Caco-2 (cell line): ENCODE results near the gene SHANK3. TPM values are rescaled to one million over a fixed set of nuclear protein-coding genes. Genes with fewer than 3 reads are reported as not detected.
A peak's percentile ranks its signal among the peaks of the same experiment; 100 is the strongest.

Experiments used
- BruUV-seq: library from RNA; stranded (reverse); fragments of 400-500 nt; replicated peaks from 2 replicates; lab custom pipeline; 2021; lab: Mats Ljungman, UMichigan
- CTCF ChIA-PET: fragments of 300-600 bp; sonication (Branson Sonifier 250); formaldehyde crosslinking; loops from one replicate; lab custom pipeline; 2022; ENCODE audit warnings: antibody characterized with exemption; lab: Charles Lee
- POLR2A ChIA-PET: fragments of 300-600 bp; sonication (Branson Sonifier 250); formaldehyde crosslinking; loops from one replicate; lab custom pipeline; 2022; ENCODE audit warnings: antibody characterized with exemption; lab: Charles Lee
- DNase-seq, 2 experiments: peaks; one replicate each; pipeline versions ENCODE4 v3.0.0 to v3.0.0-alpha.2; 2020 to 2022
- H3K27me3 ChIP-seq: replicated peaks from 2 replicates; pipeline ENCODE4 v1.6.0; 2011; ENCODE audit warnings: low read length; ENCODE audit not compliant: control insufficient read depth, insufficient read depth
- H3K36me3 ChIP-seq: 2 replicates; pipeline ENCODE4 v1.5.1; 2011; ENCODE audit warnings: low read length; ENCODE audit not compliant: control insufficient read depth, insufficient read depth
- H3K4me1 ChIP-seq: fragments of 250-450 bp; sonication (Bioruptor Pico); 2 replicates; pipeline ENCODE4 v1.5.1; 2020; ENCODE audit warnings: mild to moderate bottlenecking
- H3K4me3 ChIP-seq: 2 replicates; pipeline ENCODE4 v1.5.1; 2011; ENCODE audit warnings: low read depth, mild to moderate bottlenecking, control low read depth, low read length
- H3K9me3 ChIP-seq: fragments of 250-450 bp; sonication (Bioruptor Pico); 2 replicates; pipeline ENCODE4 v1.5.1; 2020; ENCODE audit warnings: mild to moderate bottlenecking, moderate library complexity
- H3K27ac Mint-ChIP-seq: one replicate; pipeline ENCODE4 v1.8.0; 2022; ENCODE audit warnings: mixed read lengths; ENCODE audit not compliant: unreplicated experiment
- H3K27me3 Mint-ChIP-seq: one replicate; pipeline ENCODE4 v1.8.0; 2022; ENCODE audit warnings: mixed read lengths; ENCODE audit not compliant: insufficient read depth, unreplicated experiment
- H3K36me3 Mint-ChIP-seq: one replicate; pipeline ENCODE4 v1.8.0; 2022; ENCODE audit warnings: mild to moderate bottlenecking, mixed read lengths; ENCODE audit not compliant: insufficient read depth, unreplicated experiment
- H3K4me1 Mint-ChIP-seq: one replicate; pipeline ENCODE4 v1.8.0; 2022; ENCODE audit warnings: low read depth, mixed read lengths; ENCODE audit not compliant: unreplicated experiment
- H3K4me3 Mint-ChIP-seq: one replicate; pipeline ENCODE4 v1.8.0; 2022; ENCODE audit warnings: mild to moderate bottlenecking, moderate library complexity, mixed read lengths; ENCODE audit not compliant: unreplicated experiment
- H3K9me3 Mint-ChIP-seq: one replicate; pipeline ENCODE4 v1.8.0; 2022; ENCODE audit warnings: mixed read lengths; ENCODE audit not compliant: unreplicated experiment
- CTCF ChIP-seq, 2 experiments: fragments of 200-600 bp in 1 of 2; IDR thresholded peaks; 1 replicate in 1 of 2; 2 replicates in 1 of 2; pipeline versions ENCODE4 v1.5.1 to v1.8.0; 2011 to 2022; ENCODE audit warnings: antibody characterized with exemption in 1 of 2, control low read depth in 1 of 2, inconsistent platforms in 1 of 2, low read depth in 1 of 2, low read length in 1 of 2, mild to moderate bottlenecking in 1 of 2, moderate library complexity in 1 of 2; ENCODE audit not compliant: insufficient read depth in 1 of 2, severe bottlenecking in 1 of 2, unreplicated experiment in 1 of 2
- intact Hi-C: fragments of 100-400 bp; cut with micrococcal nuclease; formaldehyde crosslinking; loops from one replicate; pipeline ENCODE4 v1.10.0; 2022; ENCODE audit not compliant: unreplicated experiment
- total RNA-seq: library from RNA; stranded (reverse); gene quantifications from 2 replicates; pipeline ENCODE4 v1.2.3, GENCODE V29; 2022

Gene SHANK3
- total RNA-seq, 1 experiment from 2014 or later, result 4.3 TPM

DNA sequence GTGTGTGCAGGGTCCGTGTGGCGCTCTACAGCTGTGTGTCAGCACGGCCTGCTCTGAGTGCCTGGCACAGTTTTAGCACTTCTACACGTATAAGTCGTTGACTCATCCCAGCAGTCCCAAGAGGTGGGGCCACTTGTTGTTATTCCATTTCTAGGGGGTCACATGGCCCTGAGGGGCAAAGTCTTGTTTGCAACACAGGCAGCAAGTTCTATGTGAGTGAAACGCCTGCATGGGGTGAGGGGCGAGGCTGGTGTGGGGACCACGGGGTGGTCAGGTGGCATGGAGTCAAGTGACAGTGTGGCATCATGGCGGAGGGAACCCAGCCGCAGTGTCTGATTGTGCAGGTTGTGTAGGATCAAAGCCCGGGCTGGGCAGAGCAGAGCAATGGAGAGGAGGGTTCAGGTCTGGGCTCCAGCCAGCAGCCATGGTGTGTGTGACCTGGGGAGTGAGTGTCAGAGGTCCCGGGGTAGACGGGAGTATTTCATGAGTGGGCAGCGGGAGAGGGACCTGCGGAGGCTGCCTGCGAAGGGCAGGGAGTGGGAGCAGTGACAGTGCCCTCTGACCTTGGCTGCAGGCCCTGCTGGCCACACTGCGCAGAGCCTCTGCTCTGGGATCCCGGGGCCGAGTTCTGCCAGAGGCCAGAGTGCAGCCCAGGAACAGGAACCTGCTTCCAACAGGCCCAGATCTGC lies 27.9 kb downstream of the SHANK3 start:
- no peak for TF ChIP-seq CTCF (IDR thresholded peaks at IDR 0.05; ENCODE audit: insufficient read depth in 1 of 2, low read depth in 1 of 2, low read length in 1 of 2, severe bottlenecking in 1 of 2, unreplicated experiment in 1 of 2)
- no peak overlapping the region for H3K4me3 Mint-ChIP-seq
- H3K27ac Mint-ChIP-seq, result no peak overlapping the region
- H3K27me3 ChIP-seq, result no peaks in the 10 kb centered on the region
- no peaks in the 10 kb centered on the region for H3K36me3 ChIP-seq
- no TSS peak for BruUV-seq
- H3K36me3 Mint-ChIP-seq, result no peaks in the 10 kb centered on the region
- intact Hi-C loops, result no loop called here
- H3K9me3 Mint-ChIP-seq, result no peaks in the 10 kb centered on the region
- peak in 1 of 2 experiments; percentile 18 for DNase-seq
- ChIA-PET POLR2A (no interaction called here), CTCF (interaction anchor here (0.6 to 0.9 kb wide), 3 partner anchors 12 to 135 kb away, joined by 3 read pairs; no protein-coding TSS in a partner anchor)
- no peaks in the 10 kb centered on the region for H3K9me3 ChIP-seq
- peaks cover 4% of the 10 kb centered on the region; the same call in 1 of the 2 replicates for H3K4me1 ChIP-seq
- H3K4me1 Mint-ChIP-seq, result no peaks in the 10 kb centered on the region
- H3K27me3 Mint-ChIP-seq, result no peaks in the 10 kb centered on the region
- H3K4me3 ChIP-seq, result no peak overlapping the region

GRCh38 chr22:50701076-50701419 lies 28.4 kb downstream of the SHANK3 start:
- no peaks in the 10 kb centered on the region for H3K36me3 ChIP-seq
- H3K4me1 ChIP-seq, result peaks cover 4% of the 10 kb centered on the region; the same call in 1 of the 2 replicates
- no peak overlapping the region for H3K4me3 ChIP-seq
- H3K9me3 ChIP-seq, result no peaks in the 10 kb centered on the region
- ChIA-PET POLR2A (no interaction called here), CTCF (no interaction called here)
- Mint-ChIP-seq H3K9me3 (no peaks in the 10 kb centered on the region), H3K27me3 (no peaks in the 10 kb centered on the region), H3K4me3 (no peak overlapping the region), H3K27ac (no peak overlapping the region), H3K4me1 (no peaks in the 10 kb centered on the region), H3K36me3 (no peaks in the 10 kb centered on the region)
- no peak for DNase-seq
- no TSS peak for BruUV-seq
- intact Hi-C loops, result no loop called here
- TF ChIP-seq CTCF (IDR thresholded peaks at IDR 0.05; ENCODE audit: insufficient read depth in 1 of 2, low read depth in 1 of 2, low read length in 1 of 2, severe bottlenecking in 1 of 2, unreplicated experiment in 1 of 2), result no peak
- no peaks in the 10 kb centered on the region for H3K27me3 ChIP-seq

DNA sequence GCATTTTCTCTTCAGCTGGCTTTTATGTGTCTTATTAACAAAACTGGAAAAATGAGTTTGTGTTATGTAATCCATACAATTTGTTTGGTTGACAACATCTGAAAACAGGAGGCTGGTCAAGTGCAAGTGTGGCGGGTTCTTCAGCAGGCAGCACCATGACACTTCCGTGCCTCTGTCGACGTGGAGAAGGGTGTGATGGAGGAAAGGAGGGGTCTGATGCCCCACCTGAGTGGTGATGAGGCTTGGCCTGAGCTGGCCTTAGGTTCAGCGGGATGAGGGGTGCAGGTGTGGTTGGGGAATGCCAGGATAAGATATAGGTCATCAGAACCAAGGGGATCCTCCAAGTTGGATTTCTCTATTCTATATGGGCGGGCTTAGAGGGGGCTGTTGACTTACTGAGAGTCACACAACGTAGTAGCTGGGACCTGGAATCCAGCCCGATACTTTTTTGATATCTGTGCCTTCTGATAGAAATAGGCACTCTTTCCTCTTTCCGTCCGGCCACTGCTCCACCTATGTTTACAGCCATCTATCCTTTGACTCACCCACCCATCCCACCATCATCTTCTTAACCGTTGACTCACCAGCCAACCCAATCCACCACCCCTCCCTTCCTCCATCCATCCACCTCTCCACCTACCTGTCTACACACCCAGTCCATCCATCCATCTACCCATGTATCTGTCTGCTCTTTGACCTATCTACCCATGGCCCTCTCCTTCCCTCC lies 29.0 kb downstream of the SHANK3 start:
- no peaks in the 10 kb centered on the region for H3K9me3 Mint-ChIP-seq
- no peak overlapping the region for H3K4me3 Mint-ChIP-seq
- no peaks in the 10 kb centered on the region for H3K4me1 Mint-ChIP-seq
- DNase-seq, result no peak
- no peak overlapping the region for H3K4me3 ChIP-seq
- ChIA-PET CTCF (interaction anchor here (0.6 kb wide), 1 partner anchor 395 kb away, joined by 6 read pairs; no protein-coding TSS in a partner anchor), POLR2A (no interaction called here)
- no peaks in the 10 kb centered on the region; the same call in 1 of the 2 replicates for H3K36me3 ChIP-seq
- no peaks in the 10 kb centered on the region for H3K36me3 Mint-ChIP-seq
- H3K4me1 ChIP-seq, result peaks cover 4% of the 10 kb centered on the region; the same call in 1 of the 2 replicates
- H3K27ac Mint-ChIP-seq, result no peak overlapping the region
- intact Hi-C loops, result no loop called here
- H3K9me3 ChIP-seq, result no peaks in the 10 kb centered on the region
- BruUV-seq, result no TSS peak
- TF ChIP-seq CTCF (IDR thresholded peaks at IDR 0.05; ENCODE audit: insufficient read depth in 1 of 2, low read depth in 1 of 2, low read length in 1 of 2, severe bottlenecking in 1 of 2, unreplicated experiment in 1 of 2), result no peak
- no peaks in the 10 kb centered on the region for H3K27me3 ChIP-seq
- H3K27me3 Mint-ChIP-seq, result no peaks in the 10 kb centered on the region
